HG02852 (cell line): ENCODE measurements around the gene C10orf105.

Source experiments
- ATAC-seq: cut with Tn5 transposase; IDR thresholded peaks from one replicate; pipeline ENCODE4 v1.9.1; 2021; ENCODE audit warnings: mild to moderate bottlenecking, moderate library complexity; ENCODE audit not compliant: unreplicated experiment

The C10orf105 gene

GRCh38 chr10:71751515-71752224 is 32.1 kb upstream of the C10orf105 start:
- ATAC-seq: no peak

DNA sequence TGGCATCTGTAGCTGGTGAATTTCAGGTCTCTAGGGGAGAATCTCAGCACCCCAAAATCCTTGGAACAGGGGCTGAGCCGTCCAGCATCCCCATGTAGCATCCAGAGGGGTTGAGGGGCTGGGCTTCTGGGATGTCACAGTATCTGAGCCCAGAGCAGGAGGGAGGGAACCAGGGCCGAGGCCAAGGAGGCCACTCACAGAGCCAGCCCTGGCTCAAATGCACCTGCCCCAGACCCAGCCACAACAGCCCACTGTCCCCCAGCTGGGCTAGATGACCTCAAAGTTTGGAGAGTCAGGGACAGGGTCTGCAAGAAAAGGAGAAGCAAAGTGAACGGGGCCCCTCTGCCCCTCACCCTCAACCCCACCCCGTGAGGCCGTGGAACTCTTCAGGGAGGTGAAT is 31.4 kb upstream of the C10orf105 start:
- ATAC-seq: no peak

DNA sequence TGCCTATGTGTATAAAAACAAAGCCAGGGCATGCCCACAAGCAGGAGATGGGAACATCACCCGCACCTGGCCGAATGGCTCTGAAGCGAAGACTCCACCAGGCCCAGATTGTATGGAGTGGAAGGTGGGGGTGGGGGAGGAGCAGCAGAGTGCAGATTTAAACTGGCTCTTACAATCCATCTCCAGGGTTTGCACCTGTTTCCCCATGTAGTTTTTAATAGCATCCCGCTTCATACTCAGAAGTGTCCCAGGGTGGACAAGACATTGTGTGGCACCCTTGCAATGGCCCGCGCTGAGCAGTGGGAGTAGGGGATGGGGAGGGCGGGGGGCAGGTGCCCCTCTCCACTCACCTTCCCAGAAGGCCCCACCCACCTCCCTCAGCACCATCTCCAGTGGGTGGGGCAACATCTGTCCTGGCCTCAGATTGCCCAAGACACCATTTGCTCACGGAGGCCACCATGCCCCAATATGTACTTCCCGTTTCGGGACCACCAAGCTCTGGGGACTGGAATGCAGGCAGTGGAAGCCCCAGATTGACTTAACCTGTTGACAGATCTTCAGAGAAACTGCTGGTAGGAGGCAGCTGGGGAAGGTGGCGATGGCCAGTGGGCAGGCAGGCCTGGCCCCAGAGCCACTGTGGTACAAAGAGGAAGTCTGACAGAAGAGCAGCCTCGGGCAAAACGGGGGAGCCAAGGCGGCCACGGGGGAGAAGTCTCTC is 30.7 kb upstream of the C10orf105 start:
- ATAC-seq: no peak

GRCh38 chr10:71749396-71749795 is 29.8 kb upstream of the C10orf105 start:
- no peak for ATAC-seq

DNA sequence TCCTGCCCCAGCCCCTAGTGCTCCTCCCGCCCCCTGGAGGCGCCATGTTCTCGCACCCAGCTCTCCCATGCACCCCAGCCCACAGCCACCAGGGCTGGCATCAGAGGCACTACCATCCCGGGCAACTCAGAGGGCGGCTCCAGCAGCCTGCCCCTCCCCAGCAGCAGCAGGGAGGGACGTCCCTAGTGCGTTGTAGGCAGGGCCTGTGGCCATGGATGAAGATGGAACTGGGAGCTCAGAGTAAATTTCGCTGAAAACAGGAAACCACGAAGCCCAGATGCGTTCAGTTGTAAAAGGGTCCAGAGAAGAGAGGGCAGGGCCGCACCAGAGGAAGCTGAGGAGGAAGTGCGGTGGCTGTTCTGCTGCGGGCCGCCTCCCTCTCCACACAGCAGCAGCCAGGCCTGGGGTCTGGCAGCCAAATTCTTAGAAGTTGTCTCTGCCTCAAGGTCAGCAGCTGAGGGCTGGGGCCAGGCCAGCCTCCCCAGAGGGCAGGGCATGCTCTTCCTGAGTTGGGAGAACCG is 29.2 kb upstream of the C10orf105 start:
- ATAC-seq: peak; percentile 51

DNA sequence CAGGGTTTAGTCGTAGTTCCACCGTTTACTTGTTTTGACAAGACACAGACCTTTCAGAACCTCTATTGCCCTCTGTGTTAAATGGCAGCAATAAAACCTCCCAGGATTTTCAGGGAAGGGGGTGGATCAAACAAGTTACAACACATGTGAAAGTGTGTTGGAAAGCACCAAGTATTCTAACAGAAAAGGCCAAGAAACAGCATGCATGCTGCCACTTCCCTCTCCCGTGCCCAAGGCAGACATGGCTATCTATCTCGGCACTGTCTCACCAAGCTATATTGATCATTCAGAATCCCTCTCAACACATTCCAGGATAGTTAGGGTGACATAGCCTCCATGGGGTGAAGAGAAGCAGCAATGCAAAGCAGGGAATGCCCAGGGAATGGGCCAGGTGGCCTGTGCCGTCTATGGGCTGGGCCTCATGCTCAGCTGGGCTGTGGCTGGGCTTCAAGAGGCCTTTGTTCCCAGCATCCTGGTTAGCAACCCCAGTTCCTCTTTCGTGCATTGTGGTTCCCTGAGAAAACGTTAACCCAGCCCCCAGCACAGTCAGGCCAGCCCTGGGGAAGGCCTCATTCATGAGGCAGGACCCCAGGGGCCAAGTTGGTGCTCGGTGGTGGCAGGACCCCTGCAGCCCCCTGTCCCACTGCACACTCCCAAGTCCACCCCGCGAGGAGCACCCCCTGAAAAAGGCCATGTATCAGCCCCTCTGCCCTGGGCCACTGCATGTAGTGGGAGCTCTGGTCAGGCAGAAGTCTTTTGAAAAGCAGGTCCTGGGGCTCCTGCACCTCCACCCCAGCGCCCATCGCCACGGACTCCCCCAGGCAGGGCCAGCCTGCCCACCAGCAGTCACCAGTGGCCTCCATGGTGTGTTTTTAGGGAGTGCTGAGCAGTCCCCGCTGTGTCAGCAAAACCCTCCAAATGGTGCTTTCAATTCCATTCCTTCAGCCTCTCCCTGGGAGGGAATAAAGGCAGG is 28.3 kb upstream of the C10orf105 start:
- no peak for ATAC-seq

DNA sequence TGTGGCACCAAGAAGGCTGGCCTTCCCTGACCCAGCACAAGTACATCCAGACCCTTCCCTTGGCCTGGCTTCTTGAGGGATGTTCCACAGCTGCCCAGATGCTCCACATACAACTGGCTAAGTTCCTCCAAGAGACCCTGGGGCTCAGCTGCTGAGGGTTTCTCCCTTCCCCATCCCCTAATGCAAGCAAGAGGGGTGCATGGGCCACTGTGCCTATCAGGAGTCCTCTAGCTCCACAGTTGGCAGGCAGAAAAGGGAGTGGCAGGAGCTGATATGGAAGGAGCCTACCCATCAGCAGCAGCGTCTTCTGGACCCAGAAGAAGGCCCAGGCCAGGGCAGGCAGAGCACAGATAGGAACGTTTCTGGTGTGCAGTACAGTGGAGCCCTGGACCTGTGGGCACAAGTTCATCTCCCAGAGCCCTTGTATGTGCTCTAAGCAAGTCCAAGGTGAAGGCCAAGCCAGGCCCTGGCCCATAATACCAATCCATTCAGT is 27.5 kb upstream of the C10orf105 start:
- ATAC-seq: no peak

- no peak for ATAC-seq
Observed at GRCh38 chr10:71746344-71747037, 26.9 kb upstream of the C10orf105 start.

GRCh38 chr10:71745664-71746250 is 26.2 kb upstream of the C10orf105 start:
- no peak for ATAC-seq

- no peak for ATAC-seq
Observed at GRCh38 chr10:71744897-71745663, 25.5 kb upstream of the C10orf105 start.

- no peak for ATAC-seq
Observed at GRCh38 chr10:71743866-71744265, 24.3 kb upstream of the C10orf105 start.

GRCh38 chr10:71743089-71743838 is 23.7 kb upstream of the C10orf105 start:
- ATAC-seq: no peak

- ATAC-seq: no peak
Observed at GRCh38 chr10:71742301-71743088, 22.9 kb upstream of the C10orf105 start.

DNA sequence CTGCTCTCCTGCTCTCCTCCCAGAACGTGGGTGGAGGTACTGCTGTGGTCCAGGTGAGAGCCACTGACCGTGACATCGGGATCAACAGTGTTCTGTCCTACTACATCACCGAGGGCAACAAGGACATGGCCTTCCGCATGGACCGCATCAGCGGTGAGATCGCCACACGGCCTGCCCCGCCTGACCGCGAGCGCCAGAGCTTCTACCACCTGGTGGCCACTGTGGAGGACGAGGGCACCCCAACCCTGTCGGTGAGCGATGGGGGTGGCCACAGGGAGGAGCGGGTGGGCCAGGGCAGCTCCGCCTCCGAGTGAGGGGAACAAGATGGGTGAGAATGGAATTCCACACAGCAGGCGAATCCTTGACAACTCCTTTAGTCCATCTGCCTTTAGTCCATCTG is 22.1 kb upstream of the C10orf105 start:
- ATAC-seq: no peak

DNA sequence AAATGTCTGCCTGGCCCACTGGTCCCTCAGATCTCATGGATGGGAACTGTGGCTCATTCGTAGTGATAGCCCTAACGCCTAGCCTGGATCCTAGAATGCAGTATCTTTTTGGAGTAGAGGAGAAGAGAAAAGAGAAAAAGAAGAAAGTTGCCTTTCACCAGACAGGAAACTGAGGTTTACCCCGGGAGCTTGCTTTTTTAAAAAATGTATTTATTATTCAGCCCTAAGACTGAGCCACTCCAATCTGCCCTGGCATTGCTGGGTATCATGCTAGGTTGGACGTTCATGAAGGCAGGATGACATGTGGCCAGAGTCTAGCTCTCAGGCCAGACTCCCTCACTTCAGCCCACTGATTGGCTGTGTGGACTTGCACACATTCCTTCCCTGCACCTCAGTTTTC is 21.5 kb upstream of the C10orf105 start:
- no peak for ATAC-seq

DNA sequence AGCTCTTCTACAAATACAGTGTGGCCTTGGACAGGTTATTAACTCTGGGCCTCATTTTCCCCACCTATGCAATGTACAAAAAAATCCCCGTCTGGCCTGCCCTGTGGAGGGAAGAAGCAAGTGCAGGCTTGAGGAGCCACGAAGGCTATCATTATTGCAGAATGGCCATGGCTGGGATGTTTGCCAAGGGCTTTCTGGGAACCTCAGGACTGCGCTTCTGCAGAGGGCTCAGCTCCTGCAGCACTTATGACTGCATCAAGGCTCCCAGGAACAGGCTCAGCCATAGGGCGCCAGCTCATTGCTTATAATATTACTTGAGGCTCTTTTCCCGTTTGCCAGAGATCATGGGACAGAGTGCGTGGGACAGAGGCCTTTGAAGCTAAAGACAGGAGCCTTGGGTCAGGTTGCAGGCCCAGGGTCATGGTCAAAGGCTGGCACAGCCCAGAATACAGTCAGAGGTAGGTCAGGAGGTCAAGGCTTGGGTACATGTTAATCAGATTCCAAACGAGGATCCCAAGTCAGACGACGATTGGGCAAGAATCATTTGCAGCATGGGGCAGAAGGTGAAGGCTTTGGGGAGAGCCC is 20.6 kb upstream of the C10orf105 start:
- ATAC-seq: no peak

GRCh38 chr10:71739358-71739900 is 19.9 kb upstream of the C10orf105 start:
- no peak for ATAC-seq
